Measurements from ENCODE around the gene DNAH17. TPM values are rescaled to one million over a fixed set of nuclear protein-coding genes. Genes with fewer than 3 reads are reported as not detected.

DNAH17 gene
- total RNA-seq, 1 donor from 2014 or later = not detected

- H3K36me3 ChIP-seq = no peaks in the 10 kb centered on the region
- intact Hi-C loops (cut with micrococcal nuclease) = no loop called here
- H3K9me3 ChIP-seq (replicated peaks) = no peaks in the 10 kb centered on the region
- H3K27me3 ChIP-seq (ENCODE audit: low read depth) = peaks cover 38% of the 10 kb centered on the region
- no peaks in the 10 kb centered on the region for H3K4me1 ChIP-seq
- no peak overlapping the region for H3K4me3 ChIP-seq
- no peak overlapping the region for H3K27ac ChIP-seq (replicated peaks)
- no peak for TF ChIP-seq CTCF (IDR thresholded peaks at IDR 0.05; ENCODE audit: borderline replicate concordance)
- no peak for DNase-seq
Measured at GRCh38 chr17:78474614-78475146, 102.5 kb downstream of the DNAH17 start.

- Histone ChIP-seq H3K36me3 (no peaks in the 10 kb centered on the region), H3K9me3 (replicated peaks) (no peaks in the 10 kb centered on the region), H3K4me1 (no peaks in the 10 kb centered on the region), H3K27me3 (ENCODE audit: low read depth) (peaks cover 38% of the 10 kb centered on the region), H3K4me3 (no peak overlapping the region), H3K27ac (replicated peaks) (no peak overlapping the region)
- no peak for DNase-seq
- intact Hi-C loops (cut with micrococcal nuclease) = no loop called here
- no peak for TF ChIP-seq CTCF (IDR thresholded peaks at IDR 0.05; ENCODE audit: borderline replicate concordance)
Measured at GRCh38 chr17:78473951-78474613, 103.1 kb downstream of the DNAH17 start.

- DNase-seq = no peak
- Histone ChIP-seq H3K36me3 (no peaks in the 10 kb centered on the region), H3K27me3 (ENCODE audit: low read depth) (peaks cover 38% of the 10 kb centered on the region), H3K4me3 (no peak overlapping the region), H3K9me3 (replicated peaks) (no peaks in the 10 kb centered on the region), H3K4me1 (no peaks in the 10 kb centered on the region), H3K27ac (replicated peaks) (no peak overlapping the region)
- intact Hi-C loops (cut with micrococcal nuclease) = no loop called here
- TF ChIP-seq CTCF (IDR thresholded peaks at IDR 0.05; ENCODE audit: borderline replicate concordance) = no peak
Measured at GRCh38 chr17:78472035-78472905, 104.9 kb downstream of the DNAH17 start.

- H3K27ac ChIP-seq (replicated peaks) = no peak overlapping the region
- peaks cover 36% of the 10 kb centered on the region for H3K27me3 ChIP-seq (ENCODE audit: low read depth)
- no peaks in the 10 kb centered on the region for H3K9me3 ChIP-seq (replicated peaks)
- no peak for DNase-seq
- TF ChIP-seq CTCF (IDR thresholded peaks at IDR 0.05; ENCODE audit: borderline replicate concordance) = no peak
- no peaks in the 10 kb centered on the region for H3K4me1 ChIP-seq
- no peak overlapping the region for H3K4me3 ChIP-seq
- no peaks in the 10 kb centered on the region for H3K36me3 ChIP-seq
- intact Hi-C loops (cut with micrococcal nuclease) = no loop called here
Measured at GRCh38 chr17:78471635-78472034, 105.6 kb downstream of the DNAH17 start.

- Histone ChIP-seq H3K27me3 (ENCODE audit: low read depth) (peaks cover 18% of the 10 kb centered on the region), H3K9me3 (replicated peaks) (no peaks in the 10 kb centered on the region), H3K4me3 (no peak overlapping the region), H3K4me1 (no peaks in the 10 kb centered on the region), H3K27ac (replicated peaks) (no peak overlapping the region), H3K36me3 (no peaks in the 10 kb centered on the region)
- DNase-seq = no peak
- intact Hi-C loops (cut with micrococcal nuclease) = no loop called here
- no peak for TF ChIP-seq CTCF (IDR thresholded peaks at IDR 0.05; ENCODE audit: borderline replicate concordance)
Measured at GRCh38 chr17:78469443-78469842, 107.8 kb downstream of the DNAH17 start.
